HG03060 (cell line): ENCODE data around the gene NUP62CL.
"Not testable (repeated sequence)": the region's sequence is repeated elsewhere in the genome, so short reads cannot be mapped to it uniquely, and the experiment has no call there.

Source experiments
- ATAC-seq: cut with Tn5 transposase; IDR thresholded peaks from one replicate; pipeline ENCODE4 v1.9.1; 2021; ENCODE audit warnings: low read depth, moderate number of reproducible peaks; ENCODE audit not compliant: unreplicated experiment

NUP62CL gene

DNA sequence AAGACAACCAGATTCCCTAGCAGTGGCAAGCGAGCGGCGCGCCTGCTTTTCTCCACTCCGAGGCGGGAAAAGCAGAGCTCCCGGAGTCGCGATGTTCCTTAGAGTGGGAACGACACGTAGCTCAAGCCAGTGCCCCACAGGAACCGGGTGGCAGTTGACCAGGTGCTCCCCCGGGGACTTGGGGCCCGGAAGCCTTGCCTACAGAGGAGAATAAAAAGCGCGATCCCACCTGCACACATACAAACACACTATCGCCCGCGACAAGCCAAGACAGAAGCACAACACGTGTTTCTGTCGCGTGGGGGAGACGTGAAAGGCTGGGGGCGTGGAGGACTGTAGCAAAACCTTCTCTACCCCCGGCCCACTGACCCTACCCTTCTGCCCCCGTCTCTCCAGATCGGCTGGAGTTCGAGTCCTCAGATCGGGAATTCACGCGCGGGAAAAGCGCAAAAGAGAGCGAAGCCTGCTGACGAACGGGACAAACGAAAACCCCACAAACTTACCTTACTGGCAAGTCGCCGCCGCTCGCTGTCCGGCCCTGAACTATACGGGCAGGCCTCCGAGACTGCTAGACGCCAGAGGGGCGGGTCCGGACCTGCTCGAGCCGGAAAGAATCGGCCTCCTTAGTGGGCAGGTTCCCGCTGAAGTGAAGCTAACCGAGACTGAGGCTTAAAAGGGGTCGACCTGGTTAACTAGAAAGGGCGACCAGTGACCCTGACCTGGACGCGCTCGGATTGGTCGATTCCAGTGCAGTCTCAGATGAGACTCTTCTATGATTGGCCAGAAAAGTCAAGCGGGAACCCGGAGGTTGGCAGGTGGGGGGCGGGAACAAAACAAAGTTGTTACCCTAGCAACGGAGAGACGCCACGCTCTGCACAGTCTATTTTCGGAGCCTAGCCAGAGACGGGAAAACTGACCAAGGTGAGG, at the start of gene NUP62CL, which contains the start of gene DNAAF6:
Gene NUP62CL, minus strand, starts transcription at position 664 of the 927 bp plus-strand sequence. CDS start 31,287 bp downstream, outside the sequence.
Gene DNAAF6, plus strand, starts transcription at position 842 of the 927 bp plus-strand sequence. CDS start 6,265 bp downstream, outside the sequence.
- ATAC-seq: peak; percentile 96

DNA sequence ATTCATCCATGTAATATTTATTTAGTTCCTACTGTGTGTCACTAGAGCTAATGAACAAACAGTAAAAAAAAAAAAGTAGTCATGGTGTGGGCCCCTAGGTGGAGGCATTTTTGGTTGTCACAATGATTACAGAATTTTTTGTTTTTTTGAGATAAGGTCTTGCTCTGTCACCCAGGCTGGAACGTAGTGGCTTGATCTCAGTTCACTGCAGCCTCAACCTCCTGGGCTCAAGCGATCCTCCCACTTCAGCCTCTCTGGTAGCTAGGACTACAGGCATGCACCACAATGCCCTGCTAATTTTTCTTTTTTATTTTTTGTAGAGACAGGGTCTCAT, 22.2 kb upstream of the NUP62CL start:
- ATAC-seq: no peak

DNA sequence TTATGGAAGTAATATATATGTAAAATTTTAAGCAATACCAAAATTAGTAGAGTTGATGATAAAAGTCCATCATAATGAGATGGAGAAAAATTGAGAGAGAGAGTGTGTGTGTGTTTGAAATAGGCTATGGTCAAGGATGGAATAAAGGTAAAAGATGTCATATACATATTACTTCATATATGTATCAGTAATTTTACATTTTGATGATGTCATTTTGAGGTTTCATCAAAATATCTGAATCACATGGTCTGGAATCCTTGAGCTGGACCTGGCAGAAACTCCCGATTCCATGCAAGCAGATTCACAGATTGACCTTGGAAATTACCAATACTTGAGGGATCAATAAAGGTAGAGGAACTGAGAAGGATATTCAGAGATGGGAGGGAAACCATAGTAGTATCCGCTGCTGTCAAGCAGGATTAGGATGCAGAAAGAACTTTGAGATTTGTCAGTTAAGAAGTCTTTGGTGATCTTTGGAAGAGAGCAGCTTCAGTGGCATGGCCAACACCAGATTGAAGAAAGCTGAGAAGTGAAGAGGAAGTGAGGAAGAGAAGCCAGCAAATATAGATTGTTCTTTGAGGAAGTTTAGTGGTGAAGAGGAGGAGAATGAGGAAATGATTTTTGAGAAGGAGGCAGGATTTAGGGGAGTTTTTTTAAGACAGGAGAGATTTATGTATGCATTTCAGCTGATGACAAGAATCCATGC, 21.7 kb upstream of the NUP62CL start:
- no peak for ATAC-seq

GRCh38 chrX:107226757-107227156, 20.5 kb upstream of the NUP62CL start:
- ATAC-seq: no peak

DNA sequence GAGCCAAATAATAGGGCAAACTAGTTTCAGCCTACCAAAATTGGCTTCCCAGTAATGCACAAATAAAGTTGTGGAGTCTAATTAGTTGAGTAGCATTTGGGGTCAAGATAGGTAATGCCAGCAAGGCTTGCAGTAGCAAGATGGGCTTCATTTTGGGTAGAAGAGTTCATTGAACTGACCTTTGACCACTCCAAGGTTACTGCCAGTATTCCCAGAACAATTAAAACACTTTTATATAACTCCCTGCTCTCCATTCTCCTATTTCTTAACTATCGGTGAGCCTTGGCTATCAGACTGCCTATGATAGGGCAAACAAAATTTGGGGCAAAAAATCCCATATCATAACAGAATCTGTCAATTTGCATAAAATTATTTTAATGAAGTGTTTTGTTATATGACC, 7.2 kb upstream of the NUP62CL start:
- no peak for ATAC-seq

DNA sequence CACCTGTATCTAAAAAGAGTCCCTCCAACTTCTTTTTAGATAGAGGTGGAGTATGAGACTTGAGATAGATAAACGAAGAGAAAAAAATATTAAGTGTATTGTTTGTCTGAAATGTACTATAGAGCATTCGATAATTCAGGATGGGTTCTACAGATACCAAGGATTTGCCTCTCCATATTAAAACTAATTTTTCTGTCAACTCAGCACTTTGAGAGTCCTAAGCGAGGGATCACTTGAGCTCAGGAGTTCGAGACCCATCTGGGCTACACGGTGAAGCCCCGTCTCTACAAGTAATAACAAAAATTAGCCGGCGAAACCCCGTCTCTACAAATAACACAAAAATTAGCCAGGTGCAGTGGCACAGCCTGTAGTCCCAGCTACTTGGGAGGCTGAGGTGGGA, 1.7 kb upstream of the NUP62CL start:
- ATAC-seq: no peak

DNA sequence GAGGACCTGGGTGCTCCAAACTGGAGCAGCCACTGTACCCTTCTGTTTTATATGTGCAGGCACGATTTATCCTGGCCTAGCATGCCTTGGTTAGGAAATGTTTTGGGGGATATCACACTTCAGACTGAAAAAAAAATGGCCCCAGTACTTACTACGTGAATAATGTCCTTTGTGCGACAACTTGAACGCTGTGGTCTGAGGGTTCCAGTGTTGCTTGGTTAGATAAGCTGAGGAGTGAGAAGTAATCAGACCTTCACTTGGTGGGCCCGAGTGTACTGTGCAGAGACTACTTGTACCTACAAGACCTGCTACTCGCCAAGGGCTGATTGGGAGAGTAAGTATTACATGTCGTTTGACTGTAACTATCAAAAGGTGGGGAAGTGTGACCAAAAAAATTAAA, 856 bp upstream of the NUP62CL start:
- no peak for ATAC-seq

GRCh38 chrX:107206697-107207065, 448 bp upstream of the NUP62CL start:
- no peak for ATAC-seq

DNA sequence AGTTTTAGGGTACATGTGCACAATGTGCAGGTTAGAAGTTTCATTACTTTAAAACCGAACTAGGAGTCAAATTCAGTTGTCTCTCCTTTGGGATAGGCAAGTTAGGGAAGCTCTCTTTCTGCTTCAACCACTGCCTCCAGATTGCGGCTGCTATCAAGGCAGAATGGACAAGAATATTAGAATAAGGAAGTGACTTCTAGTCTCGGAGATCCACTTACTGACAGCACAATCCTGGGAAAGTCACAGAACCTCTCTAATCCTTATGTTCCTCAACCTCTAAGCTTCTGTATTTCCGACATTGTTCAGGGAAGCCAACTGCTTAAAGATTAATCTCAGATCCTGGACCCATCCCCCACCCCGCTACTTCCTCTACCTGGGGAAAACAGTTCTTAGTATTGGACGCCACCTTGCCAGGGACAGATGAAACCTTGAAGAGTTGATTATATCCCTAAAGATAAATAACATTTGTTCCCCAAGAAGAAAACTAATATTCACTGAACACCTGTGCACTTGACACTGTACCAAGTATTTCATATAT, 2.1 kb downstream of the NUP62CL start:
- ATAC-seq: no peak

DNA sequence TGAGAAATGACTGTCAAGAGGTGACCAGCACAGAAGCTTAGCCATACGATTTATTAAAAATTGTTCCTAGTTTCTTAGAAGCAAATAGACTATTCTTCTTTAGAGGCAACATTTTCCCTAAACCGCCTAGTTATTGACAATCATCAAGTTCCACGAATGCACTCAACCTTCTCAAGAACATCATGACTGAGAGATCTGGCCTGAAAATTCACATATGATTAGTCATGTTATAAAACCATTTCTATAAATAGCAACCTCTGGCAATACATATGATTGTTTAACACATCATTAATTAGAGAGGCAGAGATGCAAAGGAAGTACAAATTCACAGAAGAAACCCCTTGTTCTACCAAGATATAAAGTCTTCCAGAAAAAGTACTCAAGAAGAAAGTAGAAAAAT, 6.7 kb downstream of the NUP62CL start:
- no peak for ATAC-seq

- ATAC-seq: not testable (repeated sequence)
Observed at GRCh38 chrX:107198074-107198473, 8.2 kb downstream of the NUP62CL start.

- ATAC-seq: no peak
Observed at GRCh38 chrX:107197319-107197718, 8.9 kb downstream of the NUP62CL start.

GRCh38 chrX:107171369-107172102, 34.7 kb downstream of the NUP62CL start:
- no peak for ATAC-seq

- ATAC-seq: no peak
Observed at GRCh38 chrX:107168712-107169111, 37.5 kb downstream of the NUP62CL start.

DNA sequence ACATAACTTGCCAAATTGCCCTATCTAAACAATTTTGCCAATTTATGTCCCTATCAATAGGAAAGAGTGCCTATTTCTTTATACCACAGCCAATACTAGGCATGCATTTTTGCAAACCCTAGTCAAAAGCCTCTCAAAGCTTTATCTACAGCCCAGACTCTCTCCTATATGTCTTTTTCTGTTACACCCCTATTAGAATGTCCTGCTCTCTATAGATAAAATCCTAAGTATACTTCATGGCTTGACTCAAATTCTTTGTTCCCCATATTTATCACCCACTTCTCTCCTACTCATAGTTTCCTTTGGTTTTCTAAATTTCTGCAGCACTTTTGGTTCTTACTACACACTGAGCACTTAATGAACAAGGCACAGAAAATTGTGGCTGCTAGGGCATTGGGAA, 38.0 kb downstream of the NUP62CL start:
- ATAC-seq: no peak

DNA sequence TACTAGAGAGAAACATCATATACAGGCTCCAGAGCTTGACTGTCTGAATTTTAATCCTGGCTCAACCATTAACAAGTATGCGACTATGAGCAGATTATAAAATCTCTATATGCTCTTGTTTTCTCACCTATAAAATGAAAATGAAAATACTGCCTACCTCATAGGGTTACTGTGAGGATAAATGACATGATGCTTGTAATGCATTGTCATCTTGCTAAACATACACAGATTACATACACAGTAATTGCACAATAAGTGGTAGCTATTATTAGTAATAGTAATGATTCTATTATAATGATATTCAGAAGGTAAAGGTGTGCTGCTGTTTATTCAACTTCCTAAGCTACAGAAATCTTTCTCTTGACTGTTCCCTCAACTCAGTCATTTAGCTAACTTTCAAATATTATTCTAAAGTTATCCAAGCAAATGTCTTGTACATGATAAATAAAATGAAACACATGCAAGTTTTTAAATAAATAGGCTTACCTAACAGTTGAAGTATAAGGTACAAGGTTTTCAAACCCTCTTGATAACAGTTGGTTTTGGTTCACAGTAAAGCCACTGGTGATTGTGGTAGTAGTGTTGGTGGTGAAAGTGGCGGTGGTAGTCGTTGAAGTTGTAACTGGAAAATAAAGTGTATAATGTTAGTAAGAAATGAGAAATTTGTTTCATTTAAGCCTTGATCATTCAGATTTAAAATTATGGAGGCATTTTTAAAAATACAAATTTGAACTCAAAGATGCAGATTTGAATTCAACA, 38.9 kb downstream of the NUP62CL start:
- no peak for ATAC-seq

- ATAC-seq: not testable (repeated sequence)
Observed at GRCh38 chrX:107157618-107158017, 48.6 kb downstream of the NUP62CL start.

GRCh38 chrX:107155621-107156430, 50.4 kb downstream of the NUP62CL start:
- ATAC-seq: not testable (repeated sequence)
